Endothelial cell of umbilical vein (primary cell): Measurements from ENCODE around the gene CROCC2. TPM values are rescaled to one million over a fixed set of nuclear protein-coding genes. Genes with fewer than 3 reads are reported as not detected.

Experiments used
- BruUV-seq: library from RNA; stranded (reverse); fragments of 400-500 nt; replicated peaks from 2 replicates; lab custom pipeline; 2021; lab: Mats Ljungman, UMichigan
- CTCF ChIA-PET: fragments of 300-600, 350-600 bp; sonication (Branson Sonifier 250); formaldehyde crosslinking; loops from one replicate; lab custom pipeline; 2021; ENCODE audit warnings: antibody characterized with exemption, inconsistent platforms; lab: Charles Lee
- POLR2A ChIA-PET: fragments of 300-600, 350-600 bp; sonication (Branson Sonifier 250); formaldehyde crosslinking; loops from one replicate; lab custom pipeline; 2021; ENCODE audit warnings: antibody characterized with exemption, inconsistent platforms; lab: Charles Lee
- DNase-seq: peaks from one replicate; pipeline ENCODE4 v3.0.0-alpha.2; 2011; ENCODE audit warnings: low read depth, low spot score
- FAIRE-seq: peaks from 2 replicates; lab custom pipeline; 2011; peaks lifted over from hg19 to GRCh38; lab: Jason Lieb, UNC
- H2AFZ ChIP-seq: 2 replicates; pipeline ENCODE4 v1.6.0; 2012; ENCODE audit warnings: low read depth, low read length, control low read depth, inconsistent platforms
- H3K27ac ChIP-seq: 2 replicates; pipeline ENCODE4 v1.5.1; 2011; ENCODE audit warnings: low read depth, mild to moderate bottlenecking, control low read depth, low read length, moderate library complexity; ENCODE audit not compliant: insufficient read depth
- H3K27me3 ChIP-seq, 2 experiments: 2 replicates each; pipeline versions ENCODE4 v1.6.0 to v1.6.1; 2011; ENCODE audit warnings: low read length in 2 of 2, mixed read lengths in 1 of 2; ENCODE audit not compliant: control insufficient read depth in 2 of 2, insufficient read depth in 2 of 2
- H3K36me3 ChIP-seq, 2 experiments: 2 replicates in 1 of 2; 3 replicates in 1 of 2; pipeline ENCODE4 v1.5.1; 2011; ENCODE audit warnings: low read length in 2 of 2, mild to moderate bottlenecking in 1 of 2, moderate library complexity in 1 of 2; ENCODE audit not compliant: control insufficient read depth in 2 of 2, insufficient read depth in 2 of 2; ENCODE audit errors: extremely low read depth in 1 of 2
- H3K4me1 ChIP-seq: 3 replicates; pipeline ENCODE4 v1.5.1; 2011; ENCODE audit warnings: mild to moderate bottlenecking, low read length; ENCODE audit not compliant: control insufficient read depth, insufficient read depth; ENCODE audit errors: extremely low read depth
- H3K4me2 ChIP-seq: 2 replicates; pipeline ENCODE4 v1.6.1; 2011; ENCODE audit warnings: low read length, control low read depth, mixed read lengths; ENCODE audit not compliant: insufficient read depth
- H3K4me3 ChIP-seq, 3 experiments: fragments of 200-600 bp in 1 of 3; sonication (generic), shearing (Covaris generic) in 1 of 3; replicated peaks in 1 of 3; 2 replicates each; pipeline ENCODE4 v1.5.1; 2011 to 2016; ENCODE audit warnings: control low read depth in 3 of 3, low read length in 3 of 3, mild to moderate bottlenecking in 2 of 3, inconsistent platforms in 1 of 3, low read depth in 1 of 3, moderate library complexity in 1 of 3; ENCODE audit not compliant: insufficient read depth in 1 of 3
- H3K79me2 ChIP-seq: 2 replicates; pipeline ENCODE4 v1.6.0; 2012; ENCODE audit warnings: low read length, inconsistent platforms; ENCODE audit not compliant: control insufficient read depth, insufficient read depth
- H3K9ac ChIP-seq: replicated peaks from 2 replicates; pipeline ENCODE3; 2011; ENCODE audit warnings: low read length, control low read depth; ENCODE audit not compliant: insufficient read depth; ENCODE audit errors: extremely low read depth
- H3K9me1 ChIP-seq: replicated peaks from 3 replicates; pipeline ENCODE4 v1.6.0; 2011; ENCODE audit warnings: mild to moderate bottlenecking, low read length; ENCODE audit not compliant: control insufficient read depth, insufficient read depth; ENCODE audit errors: extremely low read depth
- H3K9me3 ChIP-seq: replicated peaks from 2 replicates; pipeline ENCODE4 v1.5.1; 2012; ENCODE audit warnings: low read length, inconsistent platforms; ENCODE audit not compliant: control insufficient read depth, insufficient read depth
- H4K20me1 ChIP-seq: replicated peaks from 2 replicates; pipeline ENCODE3; 2011; ENCODE audit warnings: mild to moderate bottlenecking, low read length; ENCODE audit not compliant: control insufficient read depth, insufficient read depth; ENCODE audit errors: extremely low read depth
- CTCF ChIP-seq, 2 donors: IDR thresholded peaks; 1 replicate in 1 of 2; 2 replicates in 1 of 2; pipeline ENCODE4 v1.5.1; 2011; ENCODE audit warnings: low read length in 2 of 2, mild to moderate bottlenecking in 2 of 2, moderate library complexity in 2 of 2, control low read depth in 1 of 2, inconsistent platforms in 1 of 2, low read depth in 1 of 2; ENCODE audit not compliant: insufficient read depth in 1 of 2; ENCODE audit errors: extremely low read depth in 1 of 2
- POLR2AphosphoS5 ChIP-seq: IDR thresholded peaks from 2 replicates; pipeline ENCODE4 v1.6.1; 2012; ENCODE audit warnings: low read depth, mild to moderate bottlenecking, control low read depth, low read length, moderate library complexity; ENCODE audit not compliant: insufficient read depth
- dilution Hi-C: fragments of 300-500 bp; cut with MboI; formaldehyde crosslinking; loops from one replicate; pipeline ENCODE4 v1.15.0; 2019; ENCODE audit warnings: low sequenced_read_pairs; ENCODE audit not compliant: extremely low pct_ligation_motif_present
- intact Hi-C: fragments of 100-400 bp; cut with micrococcal nuclease; formaldehyde crosslinking; loops from one replicate; pipeline ENCODE4 v1.10.0; 2022
- polyA plus RNA-seq, 4 experiments: library from polyadenylated mRNA; depleted of rRNA in 3 of 4; stranded (reverse) in 3 of 4; unstranded in 1 of 4; fragments of >200 nt; gene quantifications; 2 replicates each; pipeline versions ENCODE4 v1.2.1 to v1.2.3, GENCODE V29; 2011 to 2012; ENCODE audit warnings: missing spikeins in 1 of 4
- total RNA-seq: library from RNA; stranded (reverse); gene quantifications from 2 replicates; pipeline ENCODE4 v1.2.3, GENCODE V29; 2021

Gene CROCC2
- total and polyA plus RNA-seq, 2 donors (not counting 3 experiments of a cell fraction or from before 2014, with no cell fraction given): not detected

GRCh38 chr2:240914645-240915525 lies 8.7 kb downstream of the CROCC2 start:
- ChIA-PET POLR2A (no interaction called here), CTCF (interaction anchor here (0.6 to 3.8 kb wide), 39 partner anchors 9 to 400 kb away, joined by 3 to 40 read pairs (median 3); partner anchors contain the start of genes CROCC2 and MAB21L4)
- Histone ChIP-seq H2AFZ (no peak overlapping the region), H3K27me3 (no peaks in the 10 kb centered on the region), H3K9ac (no peak overlapping the region), H3K9me3 (no peaks in the 10 kb centered on the region), H3K4me1 (peaks cover 15% of the 10 kb centered on the region), H3K9me1 (no peaks in the 10 kb centered on the region), H3K4me3 (no peak overlapping the region), H4K20me1 (no peaks in the 10 kb centered on the region), H3K36me3 (no peaks in the 10 kb centered on the region), H3K27ac (no peak overlapping the region), H3K4me2 (no peak overlapping the region), H3K79me2 (no peaks in the 10 kb centered on the region)
- FAIRE-seq (no peak), DNase-seq (no peak)
- no TSS peak for BruUV-seq
- intact Hi-C loops: loop anchor here (1.0 to 10.0 kb wide), 8 partner anchors 17 to 313 kb away; partner anchors contain the start of gene PPP1R7
- TF ChIP-seq POLR2AphosphoS5: no peak
- TF ChIP-seq CTCF (IDR thresholded peaks at IDR 0.05; ENCODE audit: extremely low read depth in 1 of 2, insufficient read depth in 1 of 2, low read depth in 1 of 2, low read length in 2 of 2): no peak
- dilution Hi-C loops: no loop called here
